Superior temporal gyrus (tissue), 1 donor: Measurements from ENCODE around the gene FNDC11.

Experiments
- DNase-seq: peaks from one replicate; pipeline ENCODE4 v3.0.0-alpha.2; 2016; ENCODE audit errors: extremely low spot score

The FNDC11 gene

GRCh38 chr20:63579017-63579694 lies 25.2 kb downstream of the FNDC11 start:
- no peak for DNase-seq

DNA sequence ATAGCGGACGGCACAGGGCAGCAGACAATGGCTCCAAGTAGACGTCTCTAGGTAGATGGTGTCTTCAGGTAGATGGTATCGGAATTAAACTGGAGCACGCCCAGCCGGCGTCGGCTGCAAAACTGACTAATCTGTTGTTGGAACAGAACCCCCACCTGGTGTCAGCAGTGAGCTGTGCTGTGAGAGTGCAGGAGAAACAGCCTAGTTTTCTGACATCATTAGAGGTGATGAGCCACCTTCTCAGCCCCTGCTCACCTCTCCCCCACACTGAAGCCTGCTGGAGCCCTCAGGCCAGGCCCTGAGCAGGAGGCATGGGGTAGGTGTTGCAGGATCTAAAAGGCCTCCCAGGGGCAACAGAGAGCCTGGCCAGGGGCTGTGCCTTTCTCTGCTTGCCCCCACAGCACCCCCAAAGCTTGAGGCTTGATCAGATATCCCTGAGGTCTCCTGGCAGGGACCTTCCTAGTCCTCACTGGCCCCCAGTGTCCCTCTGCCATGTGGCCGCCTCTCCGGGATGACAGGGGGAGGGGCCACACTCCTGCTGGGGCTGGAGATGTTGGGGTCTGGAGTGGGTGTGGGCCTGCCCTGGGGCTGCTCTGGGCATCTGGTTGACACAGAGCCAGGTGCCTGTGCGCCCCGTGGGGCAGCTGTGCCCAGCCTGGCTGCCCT lies 27.0 kb downstream of the FNDC11 start:
- no peak for DNase-seq

GRCh38 chr20:63582382-63583063 lies 28.6 kb downstream of the FNDC11 start:
- no peak for DNase-seq

DNA sequence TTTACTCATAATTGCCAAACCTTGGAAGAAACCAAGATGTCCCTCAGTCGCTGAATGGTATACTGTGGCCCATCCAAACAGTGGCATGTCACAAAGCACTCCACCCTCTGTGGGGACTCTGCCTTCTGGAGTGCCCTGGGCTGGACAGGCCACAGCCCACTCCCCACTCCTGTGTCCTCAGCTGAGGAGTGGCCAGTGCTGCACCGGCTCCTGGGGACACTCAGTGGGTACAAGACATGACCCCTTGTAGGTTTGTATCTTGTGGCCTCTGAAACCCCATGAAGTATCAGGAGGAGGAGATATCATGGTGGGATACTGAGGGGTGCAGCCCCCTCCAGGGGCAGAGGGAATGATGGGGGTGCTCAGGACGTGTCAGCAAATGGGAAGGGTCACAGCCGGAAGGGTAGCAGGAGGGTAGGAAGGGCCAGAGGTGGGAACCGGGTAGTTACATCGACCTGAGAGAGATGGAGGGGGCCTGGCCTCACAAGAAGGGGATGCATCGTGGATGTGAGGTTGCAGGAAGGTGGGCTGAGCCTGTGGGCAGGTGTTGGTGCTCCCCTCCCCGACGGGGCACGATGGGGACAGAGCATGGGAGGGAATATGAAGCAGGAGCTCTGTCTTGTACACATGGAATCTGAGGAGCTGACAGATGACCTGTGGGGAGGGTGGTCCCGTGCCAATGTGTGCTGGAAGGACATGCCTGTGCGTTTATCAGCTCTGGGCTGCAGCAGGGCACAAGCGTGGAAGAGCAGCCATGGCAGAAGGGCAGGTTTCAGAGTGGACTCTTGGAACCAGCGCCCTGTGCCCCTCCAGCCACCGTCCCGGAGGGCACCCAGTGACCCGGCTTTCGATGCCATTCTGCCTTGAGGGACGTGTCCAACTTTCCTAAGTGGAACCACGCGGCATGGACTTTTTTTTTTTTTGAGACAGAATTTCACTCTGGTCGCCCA lies 31.9 kb downstream of the FNDC11 start:
- no peak for DNase-seq

- no peak for DNase-seq
These were observed 32.8 kb downstream of the FNDC11 start for GRCh38 chr20:63586797-63587196.

- DNase-seq, result no peak
These were observed 33.3 kb downstream of the FNDC11 start for GRCh38 chr20:63587256-63587655.

DNA sequence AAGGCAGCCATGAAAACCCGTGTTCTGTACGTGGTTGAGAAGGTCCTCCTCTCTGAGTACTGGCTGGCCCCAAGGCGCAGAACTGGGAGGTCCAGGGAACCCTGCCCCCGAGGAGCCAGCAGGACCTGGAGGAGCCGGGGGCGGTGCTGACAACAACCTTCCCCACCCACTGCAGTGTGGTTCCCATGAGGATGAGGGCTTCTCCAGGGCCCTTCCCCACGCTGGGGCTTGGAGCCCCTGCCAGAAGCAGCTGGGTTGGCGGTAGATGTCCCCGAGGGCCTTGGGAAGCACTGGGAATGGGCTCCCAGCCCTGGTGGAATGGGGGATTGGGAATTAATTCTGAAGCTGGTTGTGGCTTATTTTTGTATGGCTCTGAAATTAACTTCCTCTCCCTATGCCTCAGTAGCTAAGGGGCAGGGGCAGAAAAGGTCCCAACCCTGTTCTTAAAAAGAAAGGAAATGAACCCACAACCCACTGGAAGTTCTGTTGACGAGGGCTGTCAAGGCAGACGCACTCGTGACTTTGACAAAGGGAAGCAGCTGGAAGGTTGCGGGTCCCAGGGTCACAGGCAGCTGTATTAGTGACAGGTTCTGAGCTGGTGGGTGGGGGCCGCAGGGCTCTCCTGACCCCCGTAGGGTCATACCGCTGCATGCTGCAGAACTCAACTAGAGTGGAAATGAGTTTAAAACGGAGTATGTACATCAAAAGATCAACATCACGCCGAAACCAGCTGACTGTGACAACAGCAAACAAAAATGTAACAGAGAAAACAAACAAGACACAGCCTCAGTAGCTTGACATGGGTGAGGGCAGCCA lies 34.0 kb downstream of the FNDC11 start:
- no peak for DNase-seq

DNA sequence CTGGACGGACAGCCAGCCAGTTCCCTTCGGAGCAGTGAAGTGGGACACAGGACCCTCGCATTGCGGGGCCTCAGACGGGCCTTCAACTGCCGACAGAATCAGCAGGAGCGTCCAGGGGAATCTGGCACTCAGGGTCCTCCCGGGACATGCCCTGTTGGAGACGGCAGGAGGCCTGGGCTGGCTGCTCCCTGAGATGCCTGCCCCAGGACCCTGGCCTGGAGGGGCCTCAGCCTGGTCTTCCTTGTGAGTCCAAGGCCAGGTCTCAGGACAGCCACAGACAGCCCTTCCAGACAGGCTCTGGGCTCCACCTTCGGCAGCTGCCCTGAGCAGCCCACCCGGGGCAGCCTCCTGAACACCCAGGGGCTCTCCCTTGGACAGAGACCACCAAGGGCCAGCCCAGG lies 34.7 kb downstream of the FNDC11 start:
- DNase-seq, result no peak

DNA sequence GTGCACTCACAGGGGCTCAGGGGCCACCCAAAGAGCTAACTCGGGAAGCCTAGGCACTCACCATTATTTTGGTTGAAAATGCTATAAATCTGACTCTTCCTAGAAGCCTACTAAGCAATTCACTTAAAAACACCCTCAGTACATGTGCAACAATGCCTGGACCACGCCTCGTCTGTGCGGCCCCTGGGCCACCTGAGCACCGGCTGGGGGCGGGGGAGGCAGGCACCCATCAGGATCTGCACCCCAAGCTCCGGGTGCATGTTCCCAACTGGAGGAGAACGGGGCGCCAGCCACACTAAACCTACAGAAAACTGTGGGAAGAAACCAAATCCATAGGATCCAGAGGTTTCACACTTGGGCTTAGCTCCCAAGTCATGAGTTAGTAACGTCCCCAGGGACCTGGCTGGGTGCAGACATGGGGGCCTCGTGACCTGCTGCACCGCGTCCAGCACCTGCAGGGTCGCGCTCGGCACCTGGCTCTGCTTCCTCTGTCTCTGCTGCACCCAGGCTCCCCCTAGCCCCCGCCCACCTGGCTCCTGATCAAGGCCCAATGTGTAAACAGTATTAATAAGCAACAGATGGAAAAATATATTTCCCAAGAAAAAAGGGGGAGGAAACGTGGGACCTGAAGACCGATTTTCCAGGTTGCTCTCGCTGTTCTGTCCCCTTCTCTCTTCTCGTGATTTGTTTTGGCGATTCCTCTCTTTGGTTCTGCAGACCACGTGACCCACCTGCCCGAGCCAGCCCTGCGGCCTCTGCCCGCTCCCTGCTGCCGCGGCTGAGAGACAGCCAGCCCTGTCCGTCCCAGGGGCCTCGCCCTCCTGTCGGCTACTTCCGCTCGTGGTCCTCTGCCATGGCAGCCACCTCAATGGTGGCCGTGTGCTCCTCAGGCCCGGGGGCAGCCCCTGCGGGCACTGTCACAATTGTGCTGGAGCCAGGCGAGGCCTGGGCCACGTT lies 35.6 kb downstream of the FNDC11 start:
- DNase-seq, result no peak

GRCh38 chr20:63590218-63591146 lies 36.5 kb downstream of the FNDC11 start:
- DNase-seq, result no peak

DNA sequence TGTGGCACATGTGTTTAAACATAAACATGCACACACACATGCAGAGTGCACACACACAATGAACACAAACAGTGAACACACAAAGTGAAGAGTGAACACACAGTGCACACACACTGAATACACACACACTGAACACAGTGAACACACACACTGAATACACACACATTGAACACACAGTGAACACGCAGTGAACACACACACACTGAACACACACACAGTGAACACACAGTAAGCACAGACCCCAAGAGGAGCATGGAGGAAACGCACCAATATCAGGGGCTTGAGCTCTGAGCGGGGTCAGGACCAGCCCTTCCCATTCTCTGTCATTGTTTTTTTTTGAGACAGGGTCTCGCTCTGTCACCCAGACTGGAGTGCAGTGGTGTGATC lies 37.2 kb downstream of the FNDC11 start:
- DNase-seq, result no peak

- DNase-seq, result no peak
These were observed 37.9 kb downstream of the FNDC11 start for GRCh38 chr20:63591786-63592355.

DNA sequence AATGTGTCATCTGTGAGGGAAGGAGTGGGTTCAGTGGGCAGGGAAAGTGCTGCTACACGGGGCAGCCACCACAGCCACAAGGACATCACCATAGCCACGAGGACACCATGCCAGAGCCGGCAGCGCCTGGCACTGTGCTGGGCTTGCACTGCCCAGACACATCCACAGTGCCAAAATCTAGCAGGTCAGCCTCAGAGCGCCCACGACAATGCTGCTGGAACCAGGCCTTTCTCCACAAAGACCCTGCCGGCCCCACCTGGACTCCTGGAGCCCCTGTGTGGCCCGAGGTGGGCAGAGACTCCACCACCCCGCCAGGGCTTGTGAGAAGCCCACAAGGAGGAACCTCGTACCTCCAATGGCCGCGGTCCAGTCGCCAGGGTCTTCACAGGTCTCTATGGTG lies 38.7 kb downstream of the FNDC11 start:
- no peak for DNase-seq

GRCh38 chr20:63594043-63594561 lies 40.1 kb downstream of the FNDC11 start:
- no peak for DNase-seq

DNA sequence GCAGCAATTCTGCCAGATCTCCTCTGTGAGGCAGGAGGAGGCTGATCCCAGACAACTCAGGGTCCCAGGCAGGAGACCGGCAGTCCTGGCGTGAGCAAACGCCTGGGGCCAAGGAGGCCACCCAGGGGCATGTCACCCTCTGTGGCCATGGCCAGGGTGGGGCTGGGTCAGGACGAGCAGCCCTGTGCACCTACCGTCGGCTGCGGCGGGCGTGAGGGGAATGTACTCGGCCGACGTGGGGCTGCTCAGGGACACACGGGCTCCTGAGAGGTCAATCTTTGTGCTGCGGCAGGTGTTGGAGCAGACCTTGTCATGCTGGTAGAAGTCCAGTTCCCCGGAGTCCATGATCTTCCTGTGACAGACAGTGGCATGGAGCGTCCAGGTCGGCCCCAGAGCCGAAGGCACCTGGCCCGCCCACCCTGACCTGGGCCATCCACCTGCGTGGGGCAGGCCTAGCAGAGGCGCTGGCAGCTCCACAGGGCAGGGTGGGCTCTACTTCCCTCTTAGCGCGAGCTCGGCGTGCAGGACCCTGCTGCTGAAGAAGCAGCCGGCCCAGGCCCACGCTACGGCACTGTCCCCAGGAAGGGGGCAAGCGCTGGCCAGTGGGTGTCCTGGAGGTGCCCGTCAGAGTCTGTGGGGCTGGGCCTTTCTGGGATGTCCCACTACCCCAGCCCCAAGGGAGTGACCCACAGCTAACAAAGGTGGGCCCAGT lies 41.6 kb downstream of the FNDC11 start:
- DNase-seq, result no peak

DNA sequence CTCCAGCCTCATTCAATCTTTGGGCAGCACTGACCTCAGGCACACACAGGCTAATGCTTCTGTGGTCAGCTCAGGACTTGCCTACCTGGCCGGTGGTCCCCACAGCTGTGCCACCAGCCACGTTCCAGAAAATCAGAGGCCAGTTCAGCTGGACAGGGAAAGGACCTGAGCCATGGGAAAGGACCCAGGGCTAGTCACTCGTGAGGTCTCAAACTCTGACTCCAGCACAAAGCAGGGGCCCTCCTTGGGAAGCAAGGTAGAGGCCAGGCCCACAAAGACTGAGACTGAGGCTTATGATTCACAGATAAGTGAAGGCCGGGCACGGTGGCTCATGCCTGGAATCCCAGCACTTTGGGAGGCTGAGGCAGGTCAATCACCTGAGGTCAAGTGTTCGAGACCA lies 42.5 kb downstream of the FNDC11 start:
- DNase-seq, result no peak

DNA sequence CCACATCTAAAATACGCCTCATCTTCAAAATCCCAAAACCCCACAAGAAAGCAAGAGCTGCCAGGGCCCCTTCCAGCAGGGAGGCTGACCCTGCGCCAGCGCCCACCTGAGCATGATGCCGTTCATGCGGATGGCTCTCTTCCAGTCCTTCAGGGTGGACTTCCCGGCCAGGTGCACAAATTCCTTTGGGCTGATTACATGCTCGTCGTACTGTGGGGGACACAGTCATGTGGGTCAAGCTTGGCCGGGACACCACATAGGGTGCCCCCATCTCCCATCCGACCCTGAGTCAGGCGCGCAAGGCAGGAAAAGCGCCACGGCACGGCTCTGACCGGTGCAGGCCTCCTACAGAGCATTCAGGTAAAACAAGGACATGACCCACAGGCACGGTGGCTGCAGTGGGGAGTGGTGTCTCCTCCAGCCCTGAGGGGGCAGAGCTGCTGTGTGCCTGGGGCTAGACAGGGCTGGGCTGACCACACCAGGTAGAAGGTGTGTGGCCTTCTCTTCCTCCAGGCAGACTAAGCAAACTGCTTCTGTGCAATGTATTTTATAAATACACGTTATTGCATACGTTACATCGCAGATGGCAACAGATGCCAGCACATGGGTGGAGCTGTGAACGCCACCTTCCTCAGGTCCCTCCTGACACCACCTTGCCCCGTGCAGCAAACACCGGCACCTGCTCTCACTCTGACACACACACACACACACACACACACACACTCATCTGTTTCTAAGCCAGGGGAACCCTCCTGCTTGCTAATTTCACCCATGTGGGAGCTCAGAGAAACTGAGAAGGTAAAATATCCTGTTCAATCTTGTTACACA lies 43.9 kb downstream of the FNDC11 start:
- DNase-seq, result no peak
